Fibroblast of peridontal ligament (primary cell): ENCODE data around the gene FHL2.
"Not testable (repeated sequence)": the region's sequence is repeated elsewhere in the genome, so short reads cannot be mapped to it uniquely, and the experiment has no call there.

ENCODE experiments used
- DNase-seq: peaks from one replicate; pipeline ENCODE4 v3.0.0-alpha.2; 2010; ENCODE audit errors: extremely low read depth

Gene FHL2

GRCh38 chr2:105398336-105399206 is at the start of gene FHL2:
Gene FHL2 (minus strand): TSS chr2:105399051. CDS start chr2:105386516, 12,535 bp downstream.
- DNase-seq: peak; percentile 80

DNA sequence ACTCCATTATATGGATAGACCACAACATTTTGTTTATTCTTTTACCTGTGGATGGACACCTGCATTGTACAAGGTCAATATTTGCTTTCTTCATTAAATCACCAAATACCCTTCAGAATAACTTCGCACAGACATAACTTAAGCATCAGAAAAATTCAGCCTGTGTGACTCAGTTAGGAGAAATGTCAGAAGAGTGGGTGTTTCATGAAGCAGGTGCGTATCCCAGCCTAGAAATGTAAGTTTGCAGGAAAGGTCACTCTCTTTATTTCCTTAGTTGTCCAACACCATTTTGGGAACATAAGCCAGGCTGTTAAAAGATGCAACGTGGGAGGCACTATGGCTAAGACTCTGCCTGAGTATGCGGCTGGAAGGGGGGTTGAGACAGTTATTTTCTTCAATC is 48.6 kb upstream of the FHL2 start:
- no peak for DNase-seq

DNA sequence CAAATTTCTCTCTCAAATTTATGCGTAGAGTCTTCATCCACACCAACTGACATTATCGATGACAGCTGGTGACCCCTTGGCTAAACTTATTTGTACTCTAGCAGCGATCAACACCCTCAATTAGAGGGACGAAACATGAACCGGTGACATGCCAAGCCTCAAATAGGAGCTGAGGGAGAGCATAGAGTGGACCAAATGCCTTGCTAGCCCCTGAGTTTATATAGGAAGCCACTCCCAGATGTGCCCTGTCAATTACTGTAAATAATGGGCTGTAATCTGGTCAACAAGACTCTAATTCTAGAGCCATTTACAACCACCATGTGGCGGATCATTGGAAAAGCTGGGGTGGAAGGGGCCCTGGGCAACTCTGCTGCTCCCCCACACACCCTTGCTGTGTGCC is 47.6 kb upstream of the FHL2 start:
- DNase-seq: no peak

DNA sequence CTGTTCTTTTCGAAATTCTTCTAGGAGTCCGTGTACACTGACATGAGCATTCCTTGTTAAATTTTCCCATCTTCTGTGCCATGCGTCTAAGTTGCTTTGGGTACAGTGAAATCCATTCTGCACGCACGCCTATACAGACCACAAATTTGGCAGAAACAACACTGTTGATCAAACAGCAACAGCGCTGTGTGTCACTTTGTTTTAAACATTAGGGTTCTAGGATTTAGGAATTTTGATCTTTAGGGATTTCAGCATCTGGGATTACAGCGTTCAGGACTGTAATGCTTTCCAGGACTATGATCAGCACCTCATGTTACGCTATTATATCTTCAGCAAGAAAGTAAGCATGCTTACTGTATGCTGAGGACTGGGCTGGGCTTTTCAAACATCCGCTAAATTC is 47.1 kb upstream of the FHL2 start:
- peak; percentile 66 for DNase-seq

GRCh38 chr2:105445498-105445897 is 46.6 kb upstream of the FHL2 start:
- DNase-seq: no peak

- DNase-seq: peak; percentile 21
Observed at GRCh38 chr2:105443617-105444598, 45.1 kb upstream of the FHL2 start.

DNA sequence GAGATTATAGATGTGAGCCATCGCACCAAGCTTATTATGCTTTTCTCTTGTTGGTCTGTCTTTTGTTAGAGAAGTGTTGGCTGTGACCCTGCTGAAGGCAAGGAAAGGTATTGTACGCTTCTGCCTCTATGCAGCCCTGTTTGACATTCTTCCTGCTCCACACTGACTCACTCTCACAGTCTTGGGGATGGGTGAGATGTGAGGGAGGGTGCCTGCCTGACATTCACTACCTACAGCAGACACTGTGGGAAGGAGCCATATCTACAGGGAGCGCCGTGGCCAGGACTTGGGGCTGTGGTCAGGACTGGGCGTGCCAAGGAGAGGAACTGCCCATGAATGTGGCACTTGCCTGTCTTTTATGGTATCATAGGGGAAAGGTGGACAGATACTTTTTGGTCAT is 43.9 kb upstream of the FHL2 start:
- DNase-seq: no peak

DNA sequence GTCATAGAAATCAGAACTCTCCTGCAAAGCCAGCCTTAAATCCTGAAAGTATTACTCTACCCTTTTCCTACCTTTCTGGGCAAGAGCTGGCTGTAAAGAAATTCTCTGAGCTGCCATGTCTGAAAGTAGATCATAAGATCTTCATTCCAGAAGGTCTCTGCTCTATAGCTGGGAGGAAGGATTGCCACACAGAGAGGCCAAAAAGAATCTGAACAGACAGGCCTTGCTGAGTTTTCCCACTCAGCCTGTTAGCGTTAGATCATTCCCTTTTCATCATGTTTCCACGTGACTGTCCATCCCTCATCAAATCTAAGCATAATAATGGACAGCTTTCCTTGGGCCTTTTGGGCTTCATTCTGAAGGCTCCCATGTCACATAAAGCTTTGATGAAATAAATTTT is 43.2 kb upstream of the FHL2 start:
- DNase-seq: no peak

DNA sequence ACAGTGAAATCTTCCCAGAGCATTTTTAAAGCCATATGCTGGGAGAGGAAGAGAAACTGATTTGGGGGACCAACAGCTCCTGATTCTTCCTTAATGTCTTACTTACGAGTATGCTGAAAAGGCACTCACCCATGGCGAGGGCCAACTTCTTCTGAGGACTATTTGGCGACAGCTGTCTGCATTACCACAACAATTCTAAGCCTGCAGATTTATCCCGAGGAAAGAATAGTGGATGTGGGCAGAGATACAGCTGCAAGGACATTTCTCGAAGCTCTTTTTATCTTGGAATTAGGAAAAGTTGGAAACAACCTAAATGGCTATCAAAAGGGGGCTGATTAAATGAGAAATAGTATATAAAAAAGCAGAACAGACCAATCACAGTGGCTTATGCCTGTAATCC is 40.3 kb upstream of the FHL2 start:
- DNase-seq: peak; percentile 48

DNA sequence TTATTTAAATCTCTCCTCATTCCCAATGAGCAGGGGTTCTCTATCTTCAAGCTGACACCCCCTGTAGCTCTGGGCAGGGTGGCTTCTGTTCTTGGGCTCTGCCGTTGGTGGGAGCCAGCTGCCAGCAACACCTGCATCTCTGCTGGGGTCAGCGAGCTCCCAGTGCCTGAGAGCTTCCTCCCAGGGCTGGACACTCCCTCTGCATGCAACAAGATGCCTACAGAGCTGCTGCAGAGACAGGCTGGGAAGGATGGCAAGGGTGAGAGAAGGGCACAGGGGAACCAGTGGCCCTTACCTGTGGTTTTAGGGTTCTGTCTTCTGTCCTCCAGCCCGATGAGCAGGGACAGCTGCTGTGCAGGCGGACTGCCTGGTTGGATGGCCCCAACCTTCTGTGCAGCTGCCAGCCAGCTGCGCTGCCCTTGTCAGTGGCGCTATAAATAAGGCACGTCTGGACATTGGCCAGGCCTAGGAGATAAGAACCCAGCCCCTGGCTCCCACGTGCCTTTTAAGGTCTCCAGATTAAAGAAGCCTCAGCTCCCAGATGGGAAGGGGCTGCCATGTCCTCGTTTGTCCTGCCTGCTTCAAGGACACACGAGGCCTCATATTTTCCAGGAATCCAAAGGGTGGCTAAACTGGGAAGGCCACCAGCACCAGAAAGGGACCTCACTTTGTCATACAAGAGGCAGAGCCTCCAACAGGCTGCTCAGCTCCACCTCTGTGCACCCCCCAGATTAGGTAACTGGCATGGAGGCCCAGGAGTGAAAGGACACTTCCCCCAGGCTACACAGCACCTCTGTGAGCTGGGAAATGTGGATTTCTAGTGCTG is 39.5 kb upstream of the FHL2 start:
- DNase-seq: peak; percentile 38

DNA sequence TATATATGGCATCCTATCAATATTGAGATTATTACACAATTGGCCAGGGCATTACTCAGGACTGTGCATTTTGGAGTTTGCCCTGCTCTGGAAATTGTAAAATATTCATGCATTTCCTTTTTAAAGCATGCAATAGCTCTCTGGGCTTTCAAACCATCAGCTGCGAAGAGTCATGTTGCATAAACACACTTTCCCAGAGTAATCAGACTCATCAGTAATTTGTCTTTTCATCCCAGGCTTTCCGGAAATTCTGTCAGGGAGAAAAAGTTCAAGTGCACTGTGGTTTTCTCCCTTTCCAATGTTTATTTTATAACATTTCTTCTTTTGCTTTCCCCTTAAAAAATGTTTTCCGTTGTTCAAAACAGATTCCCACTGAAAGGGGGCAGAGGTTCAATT is 38.9 kb upstream of the FHL2 start:
- peak; percentile 98 for DNase-seq

DNA sequence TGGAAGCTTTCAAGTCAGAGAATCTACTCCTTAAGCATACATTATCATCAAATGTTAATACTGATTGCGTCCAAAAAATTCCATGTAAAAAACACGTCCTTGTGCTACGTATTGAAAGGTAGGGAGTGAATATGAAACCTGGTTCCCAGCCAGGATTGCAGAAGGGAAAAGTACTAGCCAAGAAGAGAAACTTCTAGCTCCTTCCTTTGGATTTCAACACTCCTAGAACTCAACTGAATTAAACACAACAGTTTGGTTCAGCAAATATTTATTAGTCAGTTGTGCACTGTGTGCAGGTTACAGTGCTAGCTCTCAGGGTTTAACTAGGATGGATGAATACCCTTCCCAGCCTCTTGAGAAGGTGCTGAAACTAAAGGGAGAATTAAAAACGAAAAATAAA is 33.9 kb upstream of the FHL2 start:
- DNase-seq: peak; percentile 49

- DNase-seq: no peak
Observed at GRCh38 chr2:105432044-105432399, 33.2 kb upstream of the FHL2 start.

DNA sequence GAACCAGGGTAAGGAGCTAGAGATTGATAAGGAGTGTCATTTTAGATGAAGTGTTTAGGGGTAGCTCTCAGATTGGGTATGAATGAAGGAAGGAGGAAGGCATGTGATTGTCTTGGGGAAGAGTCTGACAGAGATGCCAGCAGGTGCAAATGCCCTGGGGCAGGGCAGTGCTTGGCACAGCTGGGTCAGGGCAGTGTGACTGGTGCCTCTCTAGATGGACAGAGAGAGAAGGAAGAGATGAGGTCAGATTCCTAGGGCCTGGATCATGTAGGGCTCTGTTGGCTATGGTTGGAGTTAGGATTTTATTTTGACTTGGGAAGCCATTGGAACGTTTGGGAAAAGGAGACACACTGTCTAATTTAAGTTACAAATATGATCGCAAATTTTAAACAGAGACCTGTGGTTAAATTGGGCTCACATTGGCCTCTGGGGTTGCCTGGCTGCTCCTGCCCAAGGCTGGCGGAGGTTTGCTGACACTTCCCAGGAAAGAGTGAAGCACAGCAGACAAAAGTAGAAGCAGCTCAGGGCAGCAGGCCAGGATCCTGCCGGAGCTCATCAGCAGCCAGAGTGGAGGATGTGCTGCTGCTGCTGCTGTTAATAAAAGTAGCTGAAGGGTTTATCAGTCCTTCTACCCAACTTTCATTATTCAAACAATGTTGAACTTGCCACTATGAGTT is 32.7 kb upstream of the FHL2 start:
- peak; percentile 62 for DNase-seq

DNA sequence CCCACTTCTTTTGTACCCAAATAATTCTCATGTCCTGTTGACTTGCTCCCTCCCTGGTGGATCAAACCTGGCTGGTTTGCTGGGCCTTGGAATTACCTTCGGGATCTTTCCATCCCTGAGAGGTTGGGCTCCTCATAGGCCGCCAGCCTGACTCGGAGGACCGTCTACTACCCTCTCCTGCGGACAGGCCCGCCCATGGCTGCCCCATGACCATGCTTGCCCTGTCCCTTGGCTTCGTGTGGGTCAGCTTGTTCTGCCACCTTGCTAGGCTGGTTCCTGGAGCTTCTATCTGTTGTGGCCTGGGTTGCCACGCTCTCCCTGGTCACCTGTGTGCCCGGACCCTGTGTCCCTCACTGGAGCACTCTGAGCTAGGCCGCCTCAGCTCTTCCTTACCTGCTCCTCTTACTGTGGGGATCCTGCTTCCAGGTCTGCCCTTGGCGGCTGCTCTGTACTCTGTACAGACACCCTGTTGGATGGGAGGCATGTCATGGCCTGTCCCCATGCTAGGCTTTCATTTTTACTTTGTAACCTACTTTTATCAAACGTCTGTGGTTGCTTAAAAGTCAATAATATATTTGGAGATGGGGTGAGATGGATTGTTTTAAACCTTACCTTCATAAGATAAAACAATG is 29.7 kb upstream of the FHL2 start:
- DNase-seq: no peak

- peak; percentile 47 for DNase-seq
Observed at GRCh38 chr2:105427485-105427884, 28.6 kb upstream of the FHL2 start.

DNA sequence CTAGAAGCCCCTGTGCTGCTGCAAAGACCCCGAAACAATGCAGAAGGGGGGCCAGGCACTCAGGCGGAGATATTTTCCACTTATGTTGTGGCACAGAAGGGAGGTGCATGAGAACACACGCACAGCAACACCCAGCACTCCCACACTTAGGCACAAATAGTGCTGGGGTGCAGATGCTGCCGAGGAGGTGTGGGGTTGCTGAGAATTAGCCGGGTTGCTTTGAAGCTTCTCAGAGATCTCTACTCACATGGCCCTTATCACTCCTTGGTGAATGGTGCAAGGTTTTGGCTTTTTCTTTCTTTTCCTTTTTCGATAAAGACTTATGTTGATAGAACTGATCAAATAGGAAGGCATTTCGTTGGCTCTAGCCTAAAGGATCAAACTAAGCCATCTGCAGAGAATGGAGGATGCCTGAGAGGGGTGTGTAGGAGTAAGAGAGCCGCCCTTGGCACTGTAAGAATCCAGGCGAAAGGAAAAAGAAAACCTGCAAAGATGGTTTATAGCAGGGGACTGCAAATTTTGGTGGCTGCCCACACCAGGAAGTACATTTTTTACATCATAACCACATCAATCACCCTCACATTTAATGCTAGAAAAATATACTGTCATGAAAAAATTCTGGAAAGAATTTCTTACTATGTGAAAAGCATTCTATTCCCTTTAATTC is 27.9 kb upstream of the FHL2 start:
- no peak for DNase-seq

GRCh38 chr2:105425936-105426625 is 27.2 kb upstream of the FHL2 start:
- no peak for DNase-seq

GRCh38 chr2:105424836-105425235 is 26.0 kb upstream of the FHL2 start:
- not testable (repeated sequence) for DNase-seq

GRCh38 chr2:105422801-105423200 is 23.9 kb upstream of the FHL2 start:
- no peak for DNase-seq
